Endodermal cell (in vitro differentiated cells): ENCODE measurements around the gene AGAP2. TPM values are rescaled to one million over a fixed set of nuclear protein-coding genes. Genes with fewer than 3 reads are reported as not detected.

ENCODE experiments used
- DNase-seq: peaks from one replicate; pipeline ENCODE4 v3.0.0-alpha.2; 2017
- H3K27ac ChIP-seq: 2 replicates; pipeline ENCODE4 v1.5.1; 2013; ENCODE audit warnings: mild to moderate bottlenecking, low read depth, low read length, moderate library complexity
- H3K27me3 ChIP-seq: 2 replicates; pipeline ENCODE4 v1.6.1; 2013; ENCODE audit warnings: mild to moderate bottlenecking, low read length, moderate library complexity; ENCODE audit not compliant: insufficient read depth, control insufficient read depth, poor library complexity, severe bottlenecking
- H3K36me3 ChIP-seq: 2 replicates; pipeline ENCODE4 v1.7.0; 2013; ENCODE audit warnings: mild to moderate bottlenecking, low read length, moderate library complexity; ENCODE audit not compliant: control insufficient read depth, insufficient read depth
- H3K4me1 ChIP-seq: one replicate; pipeline ENCODE4 v1.7.0; 2013; ENCODE audit warnings: low read length; ENCODE audit not compliant: control insufficient read depth, insufficient read depth
- H3K4me3 ChIP-seq: 2 replicates; pipeline ENCODE4 v1.5.1; 2013; ENCODE audit warnings: mild to moderate bottlenecking, low read length, moderate library complexity
- H3K9ac ChIP-seq: 2 replicates; pipeline ENCODE4 v1.6.1; 2013; ENCODE audit warnings: mild to moderate bottlenecking, low read length, moderate library complexity; ENCODE audit not compliant: poor library complexity, severe bottlenecking; ENCODE audit errors: extremely low read depth
- H3K9me3 ChIP-seq: 2 replicates; pipeline ENCODE4 v1.6.1; 2013; ENCODE audit warnings: mild to moderate bottlenecking, low read length, moderate library complexity; ENCODE audit not compliant: control insufficient read depth
- H3K27ac Mint-ChIP-seq: 2 replicates; pipeline ENCODE4 v1.8.0; 2020; ENCODE audit warnings: mixed read lengths
- H3K27me3 Mint-ChIP-seq: 2 replicates; pipeline ENCODE4 v1.8.0; 2021; ENCODE audit warnings: mild to moderate bottlenecking, mixed read lengths; ENCODE audit not compliant: insufficient read depth
- H3K36me3 Mint-ChIP-seq: 2 replicates; pipeline ENCODE4 v1.8.0; 2020; ENCODE audit warnings: low read depth, mixed read lengths
- H3K4me1 Mint-ChIP-seq: 2 replicates; pipeline ENCODE4 v1.8.0; 2020; ENCODE audit warnings: mixed read lengths
- H3K4me3 Mint-ChIP-seq: 2 replicates; pipeline ENCODE4 v1.8.0; 2020; ENCODE audit warnings: mild to moderate bottlenecking, moderate library complexity, mixed read lengths
- H3K9me3 Mint-ChIP-seq: 2 replicates; pipeline ENCODE4 v1.8.0; 2020; ENCODE audit warnings: mild to moderate bottlenecking, mixed read lengths
- CTCF ChIP-seq: fragments of 200-600 bp; sonication (generic); conservative IDR thresholded peaks from 2 replicates; pipeline ENCODE4 v1.5.0; 2021; ENCODE audit warnings: antibody characterized with exemption, mild to moderate bottlenecking
- WGBS, 2 experiments: methylation state at CpG; one replicate each; pipeline versions ENCODE4 v1.1.5 to v1.1.7; 2013; ENCODE audit warnings: missing lambda C conversion rate in 2 of 2, mixed read lengths in 1 of 2; ENCODE audit not compliant: insufficient coverage in 1 of 2, insufficient read length in 1 of 2; 5-methylcytosine and 5-hydroxymethylcytosine counted together
- total RNA-seq, 2 donors: library from RNA; stranded (reverse); fragmentation: NEBNext Ultra II Directional in 1 of 2; extraction: Animal tissue kit (Norgen Biotek cat#: 25700) in 1 of 2; gene quantifications; 2 replicates in 1 of 2; 3 replicates in 1 of 2; pipeline ENCODE4 v1.2.1, GENCODE V29; 2021

AGAP2 gene
- total RNA-seq, 2 donors from 2014 or later: 0.44 TPM; not detected in 1

GRCh38 chr12:57770734-57771133, 32.2 kb upstream of the AGAP2 start:
- H3K4me1 ChIP-seq: peaks cover 6% of the 10 kb centered on the region
- peaks cover 25% of the 10 kb centered on the region for H3K36me3 Mint-ChIP-seq
- no peak overlapping the region for H3K27ac Mint-ChIP-seq
- no peak for TF ChIP-seq CTCF
- no peak for DNase-seq
- WGBS, 2 experiments: 91 to 93% methylated on average over 4 of the region's 4 CpGs
- H3K27ac ChIP-seq: no peak overlapping the region
- H3K27me3 Mint-ChIP-seq: peaks cover 19% of the 10 kb centered on the region
- peak overlapping the region; percentile 85 for H3K4me3 Mint-ChIP-seq
- peaks cover 15% of the 10 kb centered on the region for H3K4me1 Mint-ChIP-seq
- no peaks in the 10 kb centered on the region for H3K9me3 Mint-ChIP-seq
- H3K9me3 ChIP-seq: no peaks in the 10 kb centered on the region
- H3K4me3 ChIP-seq: peak overlapping the region; percentile 97
- H3K27me3 ChIP-seq: peaks cover 15% of the 10 kb centered on the region
- no peak overlapping the region for H3K9ac ChIP-seq
- H3K36me3 ChIP-seq: peaks cover 31% of the 10 kb centered on the region

GRCh38 chr12:57769594-57769993, 31.1 kb upstream of the AGAP2 start:
- no peak for TF ChIP-seq CTCF
- Histone ChIP-seq H3K36me3 (peaks cover 31% of the 10 kb centered on the region), H3K9me3 (no peaks in the 10 kb centered on the region), H3K27ac (no peak overlapping the region), H3K27me3 (peaks cover 27% of the 10 kb centered on the region), H3K9ac (no peak overlapping the region), H3K4me3 (no peak overlapping the region), H3K4me1 (peaks cover 6% of the 10 kb centered on the region)
- no peak for DNase-seq
- Mint-ChIP-seq H3K27me3 (peaks cover 30% of the 10 kb centered on the region), H3K4me3 (no peak overlapping the region), H3K27ac (no peak overlapping the region), H3K4me1 (peaks cover 19% of the 10 kb centered on the region), H3K36me3 (peaks cover 23% of the 10 kb centered on the region), H3K9me3 (no peaks in the 10 kb centered on the region)
- WGBS, 2 experiments: 99% methylated on average over 9 to 11 of the region's 11 CpGs

DNA sequence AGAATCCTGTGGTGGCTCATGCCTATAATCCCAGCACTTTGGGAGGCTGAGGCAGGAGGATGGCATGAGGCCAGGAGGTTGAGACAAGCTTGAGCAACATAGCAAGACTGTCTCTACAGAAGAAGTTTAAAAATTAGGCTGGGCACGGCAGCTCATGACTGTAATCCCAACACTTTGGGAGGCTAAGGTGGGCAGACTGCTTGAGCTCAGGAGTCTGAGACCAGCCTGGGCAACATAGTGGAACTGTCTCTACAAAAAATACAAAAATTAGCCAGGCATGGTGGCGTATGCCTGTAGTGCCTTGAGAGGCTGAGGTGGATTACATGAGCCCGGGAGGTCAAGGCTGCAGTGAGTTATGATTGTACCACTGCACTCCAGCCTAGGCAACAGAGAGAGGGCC, 29.3 kb upstream of the AGAP2 start:
- peaks cover 47% of the 10 kb centered on the region for H3K27me3 Mint-ChIP-seq
- Histone ChIP-seq H3K4me3 (no peak overlapping the region), H3K9me3 (no peaks in the 10 kb centered on the region), H3K27ac (no peak overlapping the region), H3K27me3 (peaks cover 44% of the 10 kb centered on the region), H3K4me1 (peaks cover 6% of the 10 kb centered on the region), H3K9ac (no peak overlapping the region), H3K36me3 (peaks cover 31% of the 10 kb centered on the region)
- WGBS, 2 experiments: 70 to 93% methylated on average over 3 of the region's 3 CpGs
- peaks cover 23% of the 10 kb centered on the region for H3K36me3 Mint-ChIP-seq
- H3K4me1 Mint-ChIP-seq: peaks cover 17% of the 10 kb centered on the region
- no peak for DNase-seq
- H3K9me3 Mint-ChIP-seq: no peaks in the 10 kb centered on the region
- TF ChIP-seq CTCF: no peak
- no peak overlapping the region for H3K4me3 Mint-ChIP-seq
- H3K27ac Mint-ChIP-seq: no peak overlapping the region
